ENCODE measurements around the gene CALCOCO2.
A peak's percentile ranks its signal among the peaks of the same experiment; 100 is the strongest.
"Not testable (repeated sequence)": the region's sequence is repeated elsewhere in the genome, so short reads cannot be mapped to it uniquely, and the experiment has no call there.

The CALCOCO2 gene

GRCh38 chr17:48791128-48792032 lies 39.5 kb upstream of the CALCOCO2 start:
- Histone ChIP-seq H3K27me3 (ENCODE audit: insufficient read depth, poor library complexity, severe bottlenecking) (peaks cover 20% of the 10 kb centered on the region), H3K4me3 (replicated peaks; ENCODE audit: insufficient read depth, low read length) (no peak overlapping the region), H3K27ac (replicated peaks) (no peak overlapping the region)
- DNase-seq (ENCODE audit: low read depth in 1 of 2, low spot score in 1 of 2) = peak; percentile 47 to 60
- TF ChIP-seq SPI1 (IDR thresholded peaks at IDR 0.05; ENCODE audit: borderline replicate concordance, low read depth) (peak; percentile 76), CTCF (IDR thresholded peaks at IDR 0.05; ENCODE audit: insufficient read depth, low read length) (peak; percentile 9), REST (IDR thresholded peaks at IDR 0.05; ENCODE audit: insufficient replicate concordance, low read depth) (no peak)

- no peak overlapping the region for H3K4me3 ChIP-seq (replicated peaks; ENCODE audit: insufficient read depth, low read length)
- peaks cover 17% of the 10 kb centered on the region for H3K27me3 ChIP-seq (ENCODE audit: insufficient read depth, poor library complexity, severe bottlenecking)
- no peak for DNase-seq (ENCODE audit: low read depth in 1 of 2, low spot score in 1 of 2)
- TF ChIP-seq REST (IDR thresholded peaks at IDR 0.05; ENCODE audit: insufficient replicate concordance, low read depth) = no peak
- TF ChIP-seq GABPA (IDR thresholded peaks at IDR 0.05; ENCODE audit: low read depth) = no peak
- TF ChIP-seq SPI1 (IDR thresholded peaks at IDR 0.05; ENCODE audit: borderline replicate concordance, low read depth) = no peak
- H3K27ac ChIP-seq (replicated peaks) = no peak overlapping the region
Observed at GRCh38 chr17:48792033-48792798, 38.6 kb upstream of the CALCOCO2 start.

- H3K27me3 ChIP-seq (ENCODE audit: insufficient read depth, poor library complexity, severe bottlenecking) = peaks cover 13% of the 10 kb centered on the region
- no peak overlapping the region for H3K4me3 ChIP-seq (replicated peaks; ENCODE audit: insufficient read depth, low read length)
- DNase-seq (ENCODE audit: low read depth in 1 of 2, low spot score in 1 of 2) = no peak
- TF ChIP-seq POLR2AphosphoS5 (IDR thresholded peaks at IDR 0.05; ENCODE audit: low read depth) = no peak
- TF ChIP-seq CTCF (IDR thresholded peaks at IDR 0.05; ENCODE audit: insufficient read depth, low read length) = no peak
- no peak for TF ChIP-seq GABPA (IDR thresholded peaks at IDR 0.05; ENCODE audit: low read depth)
- no peak overlapping the region for H3K27ac ChIP-seq (replicated peaks)
Observed at GRCh38 chr17:48795444-48796162, 35.2 kb upstream of the CALCOCO2 start.

- not testable (repeated sequence) for H3K27me3 ChIP-seq (ENCODE audit: insufficient read depth, poor library complexity, severe bottlenecking); H3K4me3 ChIP-seq (replicated peaks; ENCODE audit: insufficient read depth, low read length); H3K27ac ChIP-seq (replicated peaks)
- DNase-seq (ENCODE audit: low read depth in 1 of 2, low spot score in 1 of 2) = peak in 1 of 2 experiments; percentile 9
Observed at GRCh38 chr17:48796163-48796522, 34.7 kb upstream of the CALCOCO2 start.

All from HL-60 (cell line).